HG02970 (cell line): ENCODE measurements around the gene GRN.

Source experiments
- ATAC-seq: cut with Tn5 transposase; IDR thresholded peaks from one replicate; pipeline ENCODE4 v1.9.1; 2021; ENCODE audit warnings: mild to moderate bottlenecking, moderate library complexity, moderate number of reproducible peaks; ENCODE audit not compliant: unreplicated experiment, low FRiP score

GRN gene

GRCh38 chr17:44344939-44345453, at the start of gene GRN:
TSS of gene GRN (plus strand) at chr17:44345302. CDS start at chr17:44349165, 3,863 bp downstream.
- peak; percentile 56 for ATAC-seq

DNA sequence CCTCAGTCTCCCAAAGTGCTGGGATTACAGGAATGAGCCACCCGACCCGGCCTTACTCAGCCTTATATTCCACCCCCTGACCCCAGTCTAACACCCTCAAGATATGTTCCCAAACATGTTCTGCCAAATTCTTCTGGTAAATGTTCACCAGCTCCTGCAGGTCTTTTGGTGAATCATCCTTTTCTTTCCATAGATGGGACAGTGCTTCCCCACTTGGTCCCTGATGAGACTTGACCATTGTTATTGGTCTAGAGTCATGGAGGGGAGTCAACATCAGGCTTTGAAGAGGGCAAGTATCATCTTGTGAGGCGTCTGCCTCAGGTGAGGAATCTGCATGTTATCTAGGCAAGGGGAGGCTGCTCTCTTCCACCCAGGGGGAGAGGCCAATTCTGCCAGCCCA, 47.1 kb upstream of the GRN start:
- ATAC-seq = no peak

DNA sequence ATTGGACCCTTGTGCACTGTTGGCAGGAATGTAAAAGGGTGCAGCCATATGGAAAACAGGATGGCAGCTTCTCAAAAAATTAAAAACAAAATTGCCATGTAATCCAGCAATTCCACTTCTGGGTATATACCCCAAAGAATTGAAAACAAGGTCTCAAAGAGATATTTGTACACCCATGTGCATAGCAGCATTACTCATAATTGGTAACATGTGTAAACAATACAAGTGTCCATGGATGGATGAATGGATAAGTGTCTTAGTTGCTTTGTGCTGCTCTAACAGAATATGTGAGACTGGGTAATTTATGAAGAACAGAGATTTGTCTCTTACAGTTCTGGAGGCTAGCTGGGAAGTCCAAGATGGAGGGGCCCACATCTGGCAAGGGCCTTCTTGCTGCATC, 40.5 kb upstream of the GRN start:
- no peak for ATAC-seq

DNA sequence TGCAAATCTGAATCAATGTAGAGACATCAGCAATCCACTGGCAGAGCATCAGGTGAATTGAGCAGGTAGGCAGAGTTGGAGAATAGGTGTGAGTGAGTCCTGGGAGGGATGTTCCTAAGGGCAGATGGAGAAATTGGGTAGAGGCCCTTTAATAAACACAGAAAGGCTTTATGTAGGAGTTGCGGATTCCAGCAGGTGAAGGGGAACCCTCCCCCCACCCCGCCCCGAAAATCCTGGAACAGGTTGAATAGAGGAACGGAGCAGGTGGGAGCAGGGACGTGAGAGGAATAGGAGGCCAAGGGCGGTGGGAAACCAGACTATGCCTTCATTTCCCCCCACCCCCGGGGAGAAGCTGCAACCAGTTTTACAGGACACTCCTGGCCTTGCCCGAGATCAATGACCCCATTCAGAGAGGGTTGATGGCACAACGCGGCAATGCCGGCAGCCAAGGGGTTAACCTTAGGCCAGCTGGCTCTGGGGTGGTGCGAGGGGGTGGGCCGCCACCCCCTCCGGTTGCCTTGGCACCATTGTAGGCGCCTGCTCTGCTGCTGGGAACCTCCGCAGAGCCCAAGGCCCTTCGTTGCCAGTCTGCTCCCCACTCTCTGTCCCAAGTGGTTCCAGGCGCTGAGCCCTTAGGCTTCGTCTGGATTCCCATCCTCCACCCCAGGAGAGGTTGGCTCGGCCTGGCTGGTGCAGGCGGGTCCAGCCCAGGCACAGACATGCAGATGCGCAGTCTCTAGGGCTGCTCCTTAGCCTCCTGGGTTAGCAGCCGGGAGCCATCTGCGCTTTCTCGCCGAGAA, 37.5 kb upstream of the GRN start:
- ATAC-seq = no peak

GRCh38 chr17:44308320-44308818, 36.7 kb upstream of the GRN start, which contains the start of gene RUNDC3A:
TSS of gene RUNDC3A (plus strand) at chr17:44308601. CDS start at chr17:44308833, 232 bp downstream.
- ATAC-seq = no peak

GRCh38 chr17:44308865-44309264, 36.2 kb upstream of the GRN start:
- ATAC-seq = no peak

DNA sequence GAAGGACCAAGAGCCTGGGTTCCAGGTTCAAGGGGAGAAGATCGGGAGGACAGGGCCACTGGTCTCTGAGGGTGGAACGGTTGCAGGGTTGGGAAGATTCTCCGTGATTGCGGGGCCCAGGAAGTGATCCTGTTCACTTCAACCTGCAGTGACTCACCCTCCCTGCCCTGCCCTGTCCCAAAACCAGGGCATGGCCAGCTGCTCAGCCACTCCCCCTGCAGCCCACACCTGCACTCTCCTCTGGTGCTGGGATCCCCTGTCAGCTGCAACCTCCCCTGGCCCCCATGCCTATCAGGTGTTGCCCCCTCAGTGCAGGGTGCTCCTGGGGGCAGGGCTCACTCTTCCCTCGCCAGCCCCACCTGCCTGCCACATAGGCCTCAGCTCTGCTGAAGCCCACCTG, 35.6 kb upstream of the GRN start:
- ATAC-seq = no peak

- ATAC-seq = no peak
Observed at GRCh38 chr17:44310188-44310587, 34.9 kb upstream of the GRN start.

DNA sequence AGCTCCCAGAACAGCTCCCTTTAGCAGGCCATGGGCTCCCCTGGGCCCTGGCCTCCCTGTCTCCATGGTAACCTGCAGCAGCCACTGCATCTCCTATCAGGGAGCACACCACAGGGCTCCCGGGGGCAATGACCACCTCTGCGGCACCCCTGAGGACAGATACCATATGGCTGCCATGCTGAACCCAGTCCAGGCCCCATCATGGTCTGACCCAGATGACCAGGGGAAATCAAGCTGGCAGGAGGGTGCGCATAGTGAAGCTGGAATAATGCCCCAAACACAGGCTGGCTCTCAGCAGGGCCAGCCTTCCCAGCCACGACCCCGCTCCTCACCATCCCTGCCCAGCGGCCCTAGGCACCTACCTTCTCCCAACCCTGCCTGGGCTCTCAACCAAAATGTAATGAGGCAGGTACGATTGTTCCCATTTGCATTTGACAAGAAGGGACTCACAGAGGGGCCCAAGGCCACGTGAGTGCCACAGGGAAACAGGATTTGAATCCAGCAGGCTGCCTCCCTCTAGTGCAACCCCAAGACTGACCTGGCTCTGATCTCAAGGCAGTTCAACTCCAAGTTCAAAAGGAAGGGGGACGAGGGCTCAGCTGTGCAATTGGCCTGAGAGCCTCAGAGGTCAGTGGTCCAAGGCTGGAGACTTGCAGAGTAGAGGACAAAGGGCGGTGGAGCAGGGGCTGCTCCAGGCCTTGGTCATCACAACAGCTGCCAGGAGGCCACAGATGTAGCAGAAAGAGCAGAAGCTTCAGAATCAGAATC, 34.3 kb upstream of the GRN start:
- ATAC-seq = no peak

GRCh38 chr17:44311562-44312181, 33.4 kb upstream of the GRN start:
- no peak for ATAC-seq

- no peak for ATAC-seq
Observed at GRCh38 chr17:44312396-44313104, 32.6 kb upstream of the GRN start.

- ATAC-seq = no peak
Observed at GRCh38 chr17:44314031-44314430, 31.1 kb upstream of the GRN start.

- ATAC-seq = no peak
Observed at GRCh38 chr17:44314524-44314868, 30.6 kb upstream of the GRN start.

DNA sequence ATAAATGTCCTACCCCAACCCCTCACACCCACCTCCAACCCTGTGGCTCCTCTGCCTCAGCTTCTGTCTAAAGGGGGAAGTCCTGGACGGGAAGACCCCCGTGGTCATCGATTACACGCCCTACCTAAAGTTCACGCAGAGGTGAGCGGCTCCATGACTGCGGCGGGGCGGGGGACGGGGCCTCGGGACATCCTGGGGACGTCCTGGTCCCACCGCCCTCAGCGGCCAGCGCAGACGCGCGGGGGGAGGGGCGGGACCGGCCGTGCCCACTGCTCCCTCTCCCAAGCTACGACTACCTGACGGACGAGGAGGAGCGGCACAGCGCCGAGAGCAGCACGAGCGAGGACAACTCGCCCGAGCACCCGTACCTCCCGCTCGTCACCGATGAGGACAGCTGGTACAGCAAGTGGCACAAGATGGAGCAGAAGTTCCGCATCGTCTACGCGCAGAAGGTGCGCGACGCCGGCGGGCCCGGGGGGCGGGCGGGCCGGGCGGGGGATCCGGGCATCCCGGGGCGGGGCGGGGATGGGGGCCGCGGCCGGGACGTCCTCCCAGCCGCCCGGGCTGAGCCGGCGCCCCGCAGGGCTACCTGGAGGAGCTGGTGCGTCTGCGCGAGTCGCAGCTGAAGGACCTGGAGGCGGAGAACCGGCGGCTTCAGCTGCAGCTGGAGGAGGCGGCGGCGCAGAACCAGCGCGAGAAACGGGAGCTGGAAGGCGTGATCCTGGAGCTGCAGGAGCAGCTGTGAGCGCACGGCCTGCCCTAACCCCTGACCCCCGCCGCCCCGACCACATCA, 30.0 kb upstream of the GRN start:
- no peak for ATAC-seq

GRCh38 chr17:44315760-44316731, 29.1 kb upstream of the GRN start:
- ATAC-seq = no peak

DNA sequence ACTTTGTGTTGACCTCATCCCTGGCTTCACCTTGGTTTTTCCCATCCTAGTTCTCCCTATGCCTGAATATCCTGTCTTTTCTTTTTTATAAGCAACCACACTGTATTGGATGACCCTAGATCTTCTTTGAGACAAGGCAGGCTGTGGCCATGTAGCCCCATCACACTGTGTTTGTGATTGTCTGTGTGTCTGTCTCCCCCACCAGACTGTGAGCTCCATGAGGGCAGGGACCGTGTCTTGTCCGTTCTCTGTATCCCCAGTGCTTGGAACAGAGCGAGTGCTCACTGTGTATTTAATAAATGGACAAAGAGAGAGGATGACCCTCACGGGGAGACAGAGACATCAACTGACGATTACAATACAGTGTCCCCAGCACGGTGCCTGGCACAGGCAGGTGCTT, 27.6 kb upstream of the GRN start:
- ATAC-seq = no peak

DNA sequence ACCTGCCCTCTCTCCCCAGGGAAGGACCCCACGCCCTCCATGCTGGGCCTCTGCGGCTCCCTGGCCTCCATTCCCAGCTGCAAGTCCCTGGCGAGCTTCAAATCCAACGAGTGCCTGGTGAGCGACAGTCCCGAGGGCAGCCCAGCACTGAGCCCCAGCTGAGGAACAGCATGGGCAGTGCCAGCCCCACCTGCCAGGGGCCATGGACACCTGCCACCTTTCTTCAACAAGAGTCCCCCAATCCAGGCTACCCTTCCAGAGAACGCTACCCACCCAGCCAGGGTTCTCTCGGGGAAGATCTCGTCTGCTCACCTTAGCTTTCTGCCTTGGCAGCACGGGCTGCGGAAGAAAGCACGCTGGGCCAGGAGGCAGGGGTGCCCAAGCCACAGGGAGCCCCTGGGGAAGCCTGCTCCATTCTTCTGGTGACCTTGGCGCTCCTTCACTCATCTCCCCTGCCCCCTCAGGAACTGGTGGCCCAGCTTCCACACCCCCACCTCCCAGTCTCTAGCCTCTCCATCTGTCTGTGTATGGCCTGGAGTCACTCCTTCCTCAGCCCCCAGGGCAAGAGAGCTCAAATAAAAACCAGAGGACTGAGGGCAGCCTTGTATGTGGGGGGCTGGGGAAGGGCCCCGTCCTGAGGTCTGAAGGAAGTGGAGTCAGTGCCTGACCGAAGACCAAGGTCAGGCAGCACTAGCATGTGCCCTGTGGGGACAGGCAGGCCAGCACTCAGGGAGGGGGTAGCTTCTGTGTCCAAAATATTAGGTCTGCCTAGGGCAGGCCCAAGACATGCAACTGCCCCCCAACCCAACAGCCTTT, 26.8 kb upstream of the GRN start:
- ATAC-seq = no peak

GRCh38 chr17:44320066-44320465, 25.0 kb upstream of the GRN start:
- ATAC-seq = no peak
